Smooth muscle cell (in vitro differentiated cells): Measurements from ENCODE around the gene GRIK3. TPM values are rescaled to one million over a fixed set of nuclear protein-coding genes. Genes with fewer than 3 reads are reported as not detected.

Experiments
- DNase-seq: peaks from one replicate; lab custom pipeline; 2025; ENCODE audit not compliant: unreplicated experiment; lab: John Stamatoyannopoulos, UW
- H2AFZ ChIP-seq: fragments of 200-600 bp; sonication (generic); 2 replicates; pipeline ENCODE4 v1.6.0; 2016; ENCODE audit warnings: antibody characterized with exemption, low read depth, mild to moderate bottlenecking
- H3F3A ChIP-seq: fragments of 200-600 bp; sonication (generic); 2 replicates; pipeline ENCODE4 v1.6.0; 2017; ENCODE audit warnings: antibody characterized with exemption, low read depth
- H3K27ac ChIP-seq: fragments of 200-600 bp; sonication (generic); 2 replicates; pipeline ENCODE4 v1.5.1; 2016; ENCODE audit warnings: low read depth, mild to moderate bottlenecking
- H3K27me3 ChIP-seq: fragments of 200-600 bp; sonication (generic); 2 replicates; pipeline ENCODE4 v1.6.1; 2016; ENCODE audit warnings: low read depth, mild to moderate bottlenecking
- H3K36me3 ChIP-seq: fragments of 200-600 bp; sonication (generic); 2 replicates; pipeline ENCODE4 v1.5.1; 2016; ENCODE audit warnings: low read depth
- H3K4me1 ChIP-seq: fragments of 200-600 bp; sonication (generic); 2 replicates; pipeline ENCODE4 v1.5.1; 2016; ENCODE audit warnings: low read depth
- H3K4me2 ChIP-seq: fragments of 200-600 bp; sonication (generic); 2 replicates; pipeline ENCODE4 v1.6.0; 2016; ENCODE audit warnings: mild to moderate bottlenecking
- H3K4me3 ChIP-seq: fragments of 200-600 bp; sonication (generic); 2 replicates; pipeline ENCODE4 v1.5.1; 2016; ENCODE audit warnings: mild to moderate bottlenecking
- H3K79me2 ChIP-seq: fragments of 200-600 bp; sonication (generic); 2 replicates; pipeline ENCODE4 v1.6.0; 2016; ENCODE audit warnings: low read depth, mild to moderate bottlenecking
- H3K9ac ChIP-seq: fragments of 200-600 bp; sonication (generic); 2 replicates; pipeline ENCODE4 v1.6.0; 2016; ENCODE audit warnings: low read depth
- H3K9me3 ChIP-seq: fragments of 200-600 bp; sonication (generic); replicated peaks from 2 replicates; pipeline ENCODE4 v1.5.1; 2016; ENCODE audit warnings: low read depth
- H4K20me1 ChIP-seq: fragments of 200-600 bp; sonication (generic); 2 replicates; pipeline ENCODE4 v1.6.0; 2016; ENCODE audit warnings: low read depth
- CTCF ChIP-seq: fragments of 200-600 bp; sonication (generic); IDR thresholded peaks from 2 replicates; pipeline ENCODE4 v1.5.1; 2017; ENCODE audit warnings: borderline replicate concordance, mild to moderate bottlenecking, antibody characterized with exemption; ENCODE audit not compliant: insufficient read depth, poor library complexity, severe bottlenecking
- WGBS: methylation state at CpG from one replicate; pipeline ENCODE4 v1.1.7; 2016; ENCODE audit warnings: low lambda C conversion rate; 5-methylcytosine and 5-hydroxymethylcytosine counted together
- polyA plus RNA-seq: library from polyadenylated mRNA; unstranded; fragments of >200 nt; fragmentation: Nextera tagmentation; extraction: Ambion mirVana; gene quantifications from 2 replicates; pipeline ENCODE4 v1.2.1, GENCODE V29; 2016
- total RNA-seq: library from RNA; depleted of rRNA; stranded (reverse); fragments of >200 nt; gene quantifications from 2 replicates; pipeline ENCODE4 v1.2.3, GENCODE V29; 2014

The GRIK3 gene
- total and polyA plus RNA-seq, 2 experiments from 2014 or later, result 0.04 TPM; not detected in 1

DNA sequence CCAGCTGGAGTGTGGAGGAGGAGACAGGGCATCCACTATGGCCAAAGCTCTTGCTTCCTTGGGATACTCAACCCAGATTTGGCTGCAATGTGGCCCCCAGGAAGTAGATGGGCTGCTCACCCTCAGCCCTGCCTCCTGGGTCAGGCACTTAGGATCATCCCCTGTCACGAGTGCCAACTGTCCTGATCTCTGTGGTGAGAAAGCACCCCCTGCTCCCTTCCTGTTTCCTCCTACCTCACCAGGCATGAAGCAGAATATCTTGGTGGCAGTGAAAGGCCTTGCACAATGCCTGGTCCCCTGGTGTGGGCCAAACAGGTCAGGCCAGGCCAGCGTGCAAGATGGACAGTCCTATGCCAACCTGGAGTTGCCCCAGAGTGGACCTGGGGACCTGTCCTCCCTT lies 211.7 kb downstream of the GRIK3 start:
- Histone ChIP-seq H3K79me2 (no peaks in the 10 kb centered on the region), H2AFZ (no peak overlapping the region), H3K4me3 (no peak overlapping the region), H3K4me1 (peaks cover 13% of the 10 kb centered on the region), H3K27me3 (peaks cover 5% of the 10 kb centered on the region), H3K27ac (no peak overlapping the region), H3K9me3 (no peaks in the 10 kb centered on the region), H3K9ac (no peak overlapping the region), H3K36me3 (no peaks in the 10 kb centered on the region), H3K4me2 (no peak overlapping the region), H4K20me1 (no peaks in the 10 kb centered on the region), H3F3A (no peaks in the 10 kb centered on the region)
- no peak for TF ChIP-seq CTCF
- no peak for DNase-seq
- WGBS, result 90% methylated on average over 2 of the region's 2 CpGs

DNA sequence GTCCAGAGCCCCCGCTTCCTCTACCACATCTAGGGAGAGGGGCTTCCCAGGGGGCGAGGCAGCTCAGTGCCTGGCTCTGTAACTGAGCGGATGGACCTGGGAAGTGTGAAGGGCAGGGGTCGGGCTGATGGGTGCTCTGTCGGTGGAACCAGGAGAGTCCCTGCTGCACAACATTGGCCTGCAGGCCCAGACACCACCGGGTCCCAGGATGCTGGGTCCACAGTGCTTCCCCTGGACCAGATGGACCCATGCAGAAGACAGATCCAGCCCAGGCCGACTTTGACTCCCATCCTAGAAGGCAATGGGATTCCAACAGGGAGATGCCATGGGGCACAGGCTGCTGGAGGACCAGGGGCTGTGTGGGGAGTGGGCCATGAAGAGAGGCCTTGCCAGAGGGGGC lies 212.9 kb downstream of the GRIK3 start:
- Histone ChIP-seq H2AFZ (no peak overlapping the region), H4K20me1 (no peaks in the 10 kb centered on the region)
- 93% methylated on average over 7 of the region's 7 CpGs for WGBS

DNA sequence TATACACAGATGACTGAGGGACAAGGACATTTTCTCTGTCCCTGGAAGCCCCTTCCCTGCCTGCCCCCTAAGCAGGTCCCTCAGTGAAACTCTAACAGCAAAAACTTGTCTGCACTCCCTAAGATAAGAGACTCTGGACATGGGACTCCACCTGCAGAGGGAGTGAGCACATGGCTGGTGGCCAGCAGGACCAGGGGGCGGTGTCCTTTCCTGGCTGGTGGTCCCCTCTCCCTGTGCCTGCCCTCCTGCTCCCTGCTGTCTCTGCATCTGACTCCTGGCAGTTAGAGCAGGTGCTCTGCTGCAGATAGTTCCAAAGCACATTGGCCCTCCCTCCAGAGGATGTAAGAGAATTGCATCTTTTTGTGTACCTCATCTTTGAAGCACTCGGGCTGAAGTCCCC lies 215.5 kb downstream of the GRIK3 start:
- no peaks in the 10 kb centered on the region for H3K9me3 ChIP-seq
- TF ChIP-seq CTCF, result no peak
- H4K20me1 ChIP-seq, result no peaks in the 10 kb centered on the region
- H3F3A ChIP-seq, result no peaks in the 10 kb centered on the region
- no peak overlapping the region for H3K4me3 ChIP-seq
- H3K36me3 ChIP-seq, result no peaks in the 10 kb centered on the region
- 80% methylated on average over 2 of the region's 2 CpGs for WGBS
- no peak overlapping the region for H3K4me2 ChIP-seq
- H3K27ac ChIP-seq, result no peak overlapping the region
- no peak overlapping the region for H3K9ac ChIP-seq
- DNase-seq, result no peak
- H3K27me3 ChIP-seq, result peaks cover 14% of the 10 kb centered on the region
- no peak overlapping the region for H2AFZ ChIP-seq
- H3K79me2 ChIP-seq, result no peaks in the 10 kb centered on the region
- no peaks in the 10 kb centered on the region for H3K4me1 ChIP-seq

More for the DNA sequence above, 212.9 kb downstream of the GRIK3 start:
- no peak overlapping the region for H3K9ac ChIP-seq
- H3K4me1 ChIP-seq, result peaks cover 13% of the 10 kb centered on the region
- no peaks in the 10 kb centered on the region for H3K36me3 ChIP-seq
- H3K4me2 ChIP-seq, result no peak overlapping the region
- no peak overlapping the region for H3K27ac ChIP-seq
- no peak for TF ChIP-seq CTCF
- peaks cover 14% of the 10 kb centered on the region for H3K27me3 ChIP-seq
- no peak for DNase-seq
- no peak overlapping the region for H3K4me3 ChIP-seq
- no peaks in the 10 kb centered on the region for H3K79me2 ChIP-seq
- H3F3A ChIP-seq, result no peaks in the 10 kb centered on the region
- no peaks in the 10 kb centered on the region for H3K9me3 ChIP-seq

- Histone ChIP-seq H3K4me1 (no peaks in the 10 kb centered on the region), H3K9me3 (no peaks in the 10 kb centered on the region), H3K36me3 (no peaks in the 10 kb centered on the region), H3K9ac (no peak overlapping the region), H3K27me3 (peaks cover 14% of the 10 kb centered on the region), H3K4me3 (no peak overlapping the region), H4K20me1 (no peaks in the 10 kb centered on the region), H3F3A (no peaks in the 10 kb centered on the region), H3K79me2 (no peaks in the 10 kb centered on the region), H2AFZ (no peak overlapping the region), H3K27ac (no peak overlapping the region), H3K4me2 (no peak overlapping the region)
- no peak for TF ChIP-seq CTCF
- no peak for DNase-seq
- 71% methylated on average over 2 of the region's 2 CpGs for WGBS
Measured at GRCh38 chr1:36816348-36816747, 218.0 kb downstream of the GRIK3 start.
